B cell (primary cell): Measurements from ENCODE around the gene TRIM75. TPM values are rescaled to one million over a fixed set of nuclear protein-coding genes. Genes with fewer than 3 reads are reported as not detected.

Experiments used
- ATAC-seq: fragments of 200-7000 bp; cut with Tn5 transposase; one replicate; pipeline ENCODE4 v1.10.0; 2021; ENCODE audit warnings: low read depth, mild to moderate bottlenecking, moderate number of reproducible peaks, moderate library complexity
- CTCF ChIA-PET: fragments of 350-600 bp; sonication (Branson Sonifier 250); formaldehyde crosslinking; loops from one replicate; lab custom pipeline; 2021; ENCODE audit warnings: antibody characterized with exemption, inconsistent platforms; lab: Charles Lee
- POLR2A ChIA-PET: fragments of 350-600 bp; sonication (Branson Sonifier 250); formaldehyde crosslinking; loops from one replicate; lab custom pipeline; 2021; ENCODE audit warnings: antibody characterized with exemption; lab: Charles Lee
- DNase-seq: peaks from one replicate; pipeline ENCODE4 v3.0.0; 2013
- H2AFZ ChIP-seq: 2 replicates; pipeline ENCODE4 v1.6.1; 2012; ENCODE audit warnings: mild to moderate bottlenecking, low read depth, low read length; ENCODE audit not compliant: insufficient read depth, poor library complexity, severe bottlenecking
- H3K27ac ChIP-seq, 2 donors: 1 replicate in 1 of 2; 2 replicates in 1 of 2; pipeline ENCODE4 v1.5.1; 2012 to 2013; ENCODE audit warnings: low read length in 2 of 2, mild to moderate bottlenecking in 2 of 2, moderate library complexity in 1 of 2
- H3K27me3 ChIP-seq, 4 experiments: fragments of 200-600 bp in 1 of 4; sonication (generic) in 1 of 4; replicated peaks in 1 of 4; 1 replicate in 2 of 4; 2 replicates in 2 of 4; pipeline versions ENCODE4 v1.6.1 to v1.7.0; 2013 to 2016; ENCODE audit warnings: low read length in 3 of 4, mild to moderate bottlenecking in 2 of 4, mixed read lengths in 1 of 4, moderate library complexity in 1 of 4; ENCODE audit not compliant: insufficient read depth in 4 of 4, control insufficient read depth in 3 of 4; ENCODE audit errors: control extremely low read depth in 1 of 4
- H3K36me3 ChIP-seq, 2 experiments: replicated peaks in 1 of 2; 1 replicate in 1 of 2; 2 replicates in 1 of 2; pipeline versions ENCODE4 v1.6.1 to v1.7.1; 2013; ENCODE audit warnings: low read length in 1 of 2; ENCODE audit not compliant: insufficient read depth in 2 of 2, control insufficient read depth in 1 of 2; ENCODE audit errors: control extremely low read depth in 1 of 2, extremely low read depth in 1 of 2
- H3K4me1 ChIP-seq, 2 donors: fragments of 200-600 bp in 1 of 2; sonication (generic) in 1 of 2; 1 replicate in 1 of 2; 2 replicates in 1 of 2; pipeline versions ENCODE4 v1.5.1 to v1.6.1; 2013 to 2017; ENCODE audit warnings: low read length in 2 of 2; ENCODE audit not compliant: control insufficient read depth in 2 of 2, insufficient read depth in 2 of 2
- H3K4me2 ChIP-seq: replicated peaks from 2 replicates; pipeline ENCODE3; 2012; ENCODE audit warnings: mild to moderate bottlenecking, low read depth, low read length; ENCODE audit not compliant: poor library complexity, severe bottlenecking
- H3K4me3 ChIP-seq, 5 experiments: fragments of 200-600 bp in 1 of 5; sonication (generic) in 1 of 5; 1 replicate in 3 of 5; 2 replicates in 2 of 5; pipeline versions ENCODE4 v1.5.1 to v1.7.0; 2011 to 2016; ENCODE audit warnings: low read length in 4 of 5, mild to moderate bottlenecking in 4 of 5, low read depth in 2 of 5, control low read depth in 1 of 5, moderate library complexity in 1 of 5; ENCODE audit not compliant: insufficient read depth in 1 of 5; ENCODE audit errors: control extremely low read depth in 1 of 5, extremely low read depth in 1 of 5
- H3K79me2 ChIP-seq: fragments of 200-600 bp; sonication (generic); one replicate; pipeline ENCODE4 v1.6.0; 2016; ENCODE audit warnings: low read length; ENCODE audit not compliant: control insufficient read depth, insufficient read depth
- H3K9ac ChIP-seq: fragments of 200-600 bp; sonication (generic); 2 replicates; pipeline ENCODE4 v1.6.1; 2017; ENCODE audit warnings: mild to moderate bottlenecking, low read length, moderate library complexity
- H3K9me3 ChIP-seq, 3 donors: one replicate each; pipeline versions ENCODE4 v1.6.1 to v1.7.1; 2013; ENCODE audit warnings: low read length in 2 of 3; ENCODE audit not compliant: control insufficient read depth in 2 of 3, insufficient read depth in 1 of 3; ENCODE audit errors: control extremely low read depth in 1 of 3
- H4K20me1 ChIP-seq: 2 replicates; pipeline ENCODE4 v1.6.0; 2012; ENCODE audit warnings: mild to moderate bottlenecking, low read length; ENCODE audit not compliant: insufficient read depth, control insufficient read depth, poor library complexity, severe bottlenecking
- H3K27ac Mint-ChIP-seq: one replicate; pipeline ENCODE4 v1.8.0; 2021; ENCODE audit warnings: mixed read lengths
- H3K27me3 Mint-ChIP-seq: one replicate; pipeline ENCODE4 v1.8.0; 2021; ENCODE audit warnings: mixed read lengths
- H3K4me1 Mint-ChIP-seq: one replicate; pipeline ENCODE4 v1.8.0; 2021; ENCODE audit warnings: mixed read lengths
- H3K4me3 Mint-ChIP-seq: one replicate; pipeline ENCODE4 v1.8.0; 2021; ENCODE audit warnings: mixed read lengths
- H3K9me3 Mint-ChIP-seq: one replicate; pipeline ENCODE4 v1.8.0; 2022; ENCODE audit warnings: mixed read lengths; ENCODE audit not compliant: insufficient read depth
- EZH2 ChIP-seq: IDR thresholded peaks from 2 replicates; pipeline ENCODE4 v1.6.1; 2012; ENCODE audit warnings: borderline replicate concordance, low read depth, mild to moderate bottlenecking, moderate library complexity, low read length; ENCODE audit not compliant: insufficient read depth, poor library complexity, severe bottlenecking
- WGBS: methylation state at CpG from one replicate; pipeline ENCODE4 v1.1.5; 2013; ENCODE audit warnings: missing lambda C conversion rate; ENCODE audit not compliant: insufficient coverage; 5-methylcytosine and 5-hydroxymethylcytosine counted together
- intact Hi-C: fragments of 100-400 bp; cut with micrococcal nuclease; formaldehyde crosslinking; loops from one replicate; pipeline ENCODE4 v1.10.0; 2022
- polyA plus RNA-seq: library from polyadenylated mRNA; depleted of rRNA; stranded (reverse); fragments of >200 nt; gene quantifications from 2 replicates; pipeline ENCODE4 v1.2.3, GENCODE V29; 2012
- total RNA-seq, 2 donors: library from RNA; stranded (reverse); fragments of 120-200 nt in 1 of 2; gene quantifications; 1 replicate in 1 of 2; 2 replicates in 1 of 2; pipeline versions ENCODE4 v1.2.3 to v1.2.4, GENCODE V29; 2013 to 2022
- TF ChIP-seq, protein P1 (sequence below): fragments of 200-600 bp; IDR thresholded peaks from one replicate; pipeline ENCODE4 v1.8.0; 2022; ENCODE audit warnings: antibody characterized with exemption, mild to moderate bottlenecking

TRIM75 gene
- total and polyA plus RNA-seq, 2 donors (not counting 1 experiment from before 2014, with no cell fraction given), result not detected

DNA sequence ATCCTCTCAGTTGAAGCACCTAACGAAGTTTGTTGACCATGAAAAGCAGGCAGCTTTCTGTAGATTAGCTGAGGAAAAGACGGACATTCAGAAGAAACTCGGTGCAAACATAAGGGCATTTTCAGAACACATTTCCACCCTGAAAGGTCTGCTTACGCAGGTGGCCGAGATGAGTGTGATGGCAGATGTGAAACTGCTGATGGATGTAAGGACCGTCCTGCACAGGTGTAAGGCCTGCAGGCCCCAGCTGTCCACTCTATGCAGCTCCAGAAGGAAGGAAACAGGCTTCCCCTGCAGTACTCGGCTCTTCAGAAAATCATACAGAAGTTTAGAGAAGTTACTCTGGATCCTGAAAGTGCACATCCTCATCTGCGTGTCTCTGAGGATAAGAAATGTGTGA, 42.7 kb upstream of the TRIM75 start:
- Mint-ChIP-seq H3K9me3 (no peaks in the 10 kb centered on the region), H3K27ac (no peak overlapping the region), H3K4me1 (no peaks in the 10 kb centered on the region), H3K27me3 (peaks cover 14% of the 10 kb centered on the region), H3K4me3 (no peak overlapping the region)
- no peaks in the 10 kb centered on the region for H3K9me3 ChIP-seq
- H3K9ac ChIP-seq, result no peak overlapping the region
- H3K4me2 ChIP-seq, result no peak overlapping the region
- TF ChIP-seq, protein P1, sequence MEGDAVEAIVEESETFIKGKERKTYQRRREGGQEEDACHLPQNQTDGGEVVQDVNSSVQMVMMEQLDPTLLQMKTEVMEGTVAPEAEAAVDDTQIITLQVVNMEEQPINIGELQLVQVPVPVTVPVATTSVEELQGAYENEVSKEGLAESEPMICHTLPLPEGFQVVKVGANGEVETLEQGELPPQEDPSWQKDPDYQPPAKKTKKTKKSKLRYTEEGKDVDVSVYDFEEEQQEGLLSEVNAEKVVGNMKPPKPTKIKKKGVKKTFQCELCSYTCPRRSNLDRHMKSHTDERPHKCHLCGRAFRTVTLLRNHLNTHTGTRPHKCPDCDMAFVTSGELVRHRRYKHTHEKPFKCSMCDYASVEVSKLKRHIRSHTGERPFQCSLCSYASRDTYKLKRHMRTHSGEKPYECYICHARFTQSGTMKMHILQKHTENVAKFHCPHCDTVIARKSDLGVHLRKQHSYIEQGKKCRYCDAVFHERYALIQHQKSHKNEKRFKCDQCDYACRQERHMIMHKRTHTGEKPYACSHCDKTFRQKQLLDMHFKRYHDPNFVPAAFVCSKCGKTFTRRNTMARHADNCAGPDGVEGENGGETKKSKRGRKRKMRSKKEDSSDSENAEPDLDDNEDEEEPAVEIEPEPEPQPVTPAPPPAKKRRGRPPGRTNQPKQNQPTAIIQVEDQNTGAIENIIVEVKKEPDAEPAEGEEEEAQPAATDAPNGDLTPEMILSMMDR, result no peak
- no peak for TF ChIP-seq EZH2
- ChIA-PET POLR2A (no interaction called here), CTCF (no interaction called here)
- no peaks in the 10 kb centered on the region for H3K4me1 ChIP-seq
- H2AFZ ChIP-seq, result no peak overlapping the region
- no peak for DNase-seq
- H3K27ac ChIP-seq, result no peak overlapping the region
- WGBS, result 64% methylated on average over 6 of the region's 8 CpGs
- no peaks in the 10 kb centered on the region for H4K20me1 ChIP-seq
- no peaks in the 10 kb centered on the region for H3K27me3 ChIP-seq
- no peak overlapping the region for H3K4me3 ChIP-seq
- H3K79me2 ChIP-seq, result no peaks in the 10 kb centered on the region
- H3K36me3 ChIP-seq, result no peaks in the 10 kb centered on the region
- intact Hi-C loops, result no loop called here
- no peak for ATAC-seq

DNA sequence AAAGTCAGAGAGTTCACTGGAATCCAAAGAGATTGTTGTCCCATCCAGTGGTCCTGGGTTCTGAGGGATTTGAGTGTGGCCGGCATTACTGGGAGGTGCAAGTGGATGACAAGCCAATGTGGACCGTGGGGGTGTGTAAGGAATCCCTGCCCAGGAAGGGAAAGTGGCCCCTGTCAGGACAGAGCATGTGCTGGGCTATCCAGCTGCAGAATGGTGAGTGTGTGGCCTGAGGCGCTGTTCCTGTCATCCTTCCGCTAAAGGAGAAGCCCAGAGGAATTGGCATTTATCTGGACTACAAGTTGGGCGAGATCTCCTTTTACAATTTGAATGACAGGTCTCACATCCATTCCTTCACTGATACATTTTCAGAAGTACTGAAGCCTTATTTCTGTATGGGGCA, 42.3 kb upstream of the TRIM75 start:
- CTCF ChIA-PET, result no interaction called here

More for the DNA sequence above, 42.3 kb upstream of the TRIM75 start:
- Histone ChIP-seq H4K20me1 (no peaks in the 10 kb centered on the region), H3K27ac (no peak overlapping the region), H3K4me2 (no peak overlapping the region), H2AFZ (no peak overlapping the region), H3K79me2 (no peaks in the 10 kb centered on the region), H3K4me1 (no peaks in the 10 kb centered on the region), H3K9me3 (no peaks in the 10 kb centered on the region), H3K27me3 (no peaks in the 10 kb centered on the region), H3K9ac (no peak overlapping the region), H3K4me3 (no peak overlapping the region), H3K36me3 (no peaks in the 10 kb centered on the region)
- DNase-seq, result no peak
- TF ChIP-seq, protein P1, result no peak
- no peak for TF ChIP-seq EZH2
- POLR2A ChIA-PET, result no interaction called here
- 96% methylated on average over 4 of the region's 5 CpGs for WGBS
- Mint-ChIP-seq H3K4me3 (no peak overlapping the region), H3K4me1 (no peaks in the 10 kb centered on the region), H3K27ac (no peak overlapping the region), H3K27me3 (peaks cover 10% of the 10 kb centered on the region), H3K9me3 (no peaks in the 10 kb centered on the region)
- intact Hi-C loops, result no loop called here
- no peak for ATAC-seq
